Measurements from ENCODE around the gene SYT2.
"Not testable (repeated sequence)": the region's sequence is repeated elsewhere in the genome, so short reads cannot be mapped to it uniquely, and the experiment has no call there.

Gene SYT2

GRCh38 chr1:202631076-202631923 is 79.0 kb downstream of the SYT2 start:
- H3K27ac ChIP-seq: no peak overlapping the region

GRCh38 chr1:202630541-202630940 is 79.7 kb downstream of the SYT2 start:
- H3K27ac ChIP-seq: no peak overlapping the region
- TF ChIP-seq CTCF (IDR thresholded peaks at IDR 0.05) (no peak), ZFX (IDR thresholded peaks at IDR 0.05; ENCODE audit: borderline replicate concordance) (no peak)

More at GRCh38 chr1:202631076-202631923, 79.0 kb downstream of the SYT2 start:
- TF ChIP-seq CTCF (IDR thresholded peaks at IDR 0.05) (no peak), ZFX (IDR thresholded peaks at IDR 0.05; ENCODE audit: borderline replicate concordance) (no peak)

- not testable (repeated sequence) for H3K27ac ChIP-seq
These were observed 80.2 kb downstream of the SYT2 start for GRCh38 chr1:202630096-202630495.

- H3K27ac ChIP-seq: not testable (repeated sequence)
These were observed 80.9 kb downstream of the SYT2 start for GRCh38 chr1:202629257-202629811.

GRCh38 chr1:202628646-202629215 is 81.5 kb downstream of the SYT2 start:
- TF ChIP-seq ZFX (IDR thresholded peaks at IDR 0.05; ENCODE audit: borderline replicate concordance) (no peak), CTCF (IDR thresholded peaks at IDR 0.05) (no peak)
- no peak overlapping the region for H3K27ac ChIP-seq

- H3K27ac ChIP-seq: no peak overlapping the region
- TF ChIP-seq CTCF (IDR thresholded peaks at IDR 0.05): no peak
- no peak for TF ChIP-seq ZFX (IDR thresholded peaks at IDR 0.05; ENCODE audit: borderline replicate concordance)
These were observed 82.3 kb downstream of the SYT2 start for GRCh38 chr1:202627841-202628565.

- not testable (repeated sequence) for H3K27ac ChIP-seq
These were observed 83.2 kb downstream of the SYT2 start for GRCh38 chr1:202627036-202627435.

- TF ChIP-seq ZFX (IDR thresholded peaks at IDR 0.05; ENCODE audit: borderline replicate concordance): no peak
- peak; percentile 83 for TF ChIP-seq CTCF (IDR thresholded peaks at IDR 0.05)
- H3K27ac ChIP-seq: no peak overlapping the region
These were observed 84.6 kb downstream of the SYT2 start for GRCh38 chr1:202625416-202626360.
